HepG2 (cell line): ENCODE data around the gene CDRT4. TPM values are rescaled to one million over a fixed set of nuclear protein-coding genes. Genes with fewer than 3 reads are reported as not detected.

Source experiments
- ATAC-seq: fragments of 200-7000 bp; cut with Tn5 transposase; 3 replicates; pipeline ENCODE4 v1.9.1; 2020; ENCODE audit warnings: mild to moderate bottlenecking, moderate library complexity
- BruUV-seq: library from RNA; stranded (reverse); fragments of 400-500 nt; replicated peaks from 2 replicates; lab custom pipeline; 2021; lab: Mats Ljungman, UMichigan
- CTCF ChIA-PET: fragments of 300-600 bp; formaldehyde crosslinking; extraction: SDS; loops from one replicate; lab custom pipeline; 2021; ENCODE audit warnings: low total read pairs, inconsistent platforms, low intra/inter-chr PET ratio; lab: Yijun Ruan, JAX
- POLR2A ChIA-PET: fragments of 350-600 bp; sonication (Branson Sonifier 250); formaldehyde crosslinking; loops from one replicate; lab custom pipeline; 2020; ENCODE audit warnings: antibody characterized with exemption, inconsistent platforms; lab: Yijun Ruan, JAX
- DNase-seq: peaks from one replicate; pipeline ENCODE4 v3.0.0-alpha.2; 2015; ENCODE audit warnings: low spot score
- FAIRE-seq: peaks from 3 replicates; lab custom pipeline; 2011; peaks lifted over from hg19 to GRCh38; lab: Jason Lieb, UNC
- H2AFZ ChIP-seq: one replicate; pipeline ENCODE4 v1.6.1; 2011; ENCODE audit warnings: low read length, inconsistent platforms
- H3K27ac ChIP-seq: fragments of 300-600 bp; 3 replicates; pipeline ENCODE4 v1.8.0; 2011; ENCODE audit warnings: mixed run types, mild to moderate bottlenecking, mixed read lengths, low read length, inconsistent platforms; ENCODE audit not compliant: insufficient read depth; ENCODE audit errors: extremely low read length
- H3K27me3 ChIP-seq, 2 experiments: fragments of 200-600 bp in 1 of 2; 2 replicates in 1 of 2; 3 replicates in 1 of 2; pipeline versions ENCODE4 v1.6.0 to v1.8.0; 2011; ENCODE audit warnings: low read length in 2 of 2, mild to moderate bottlenecking in 2 of 2, moderate library complexity in 2 of 2, inconsistent platforms in 1 of 2; ENCODE audit not compliant: insufficient read depth in 2 of 2, control insufficient read depth in 1 of 2
- H3K36me3 ChIP-seq, 2 experiments: fragments of 200-600 bp in 1 of 2; replicated peaks in 1 of 2; 2 replicates in 1 of 2; 3 replicates in 1 of 2; pipeline versions ENCODE4 v1.5.1 to v1.8.0; 2011; ENCODE audit warnings: low read length in 2 of 2, inconsistent platforms in 1 of 2; ENCODE audit not compliant: insufficient read depth in 2 of 2, control insufficient read depth in 1 of 2
- H3K4me1 ChIP-seq: 2 replicates; pipeline ENCODE4 v1.5.1; 2012; ENCODE audit warnings: low read length, inconsistent platforms; ENCODE audit not compliant: insufficient read depth
- H3K4me2 ChIP-seq: 2 replicates; pipeline ENCODE4 v1.6.0; 2011; ENCODE audit warnings: low read depth, low read length, inconsistent platforms
- H3K4me3 ChIP-seq, 3 experiments: fragments of 200-600 bp in 1 of 3; sonication (generic), shearing (Covaris generic) in 1 of 3; replicated peaks in 1 of 3; 2 replicates each; pipeline ENCODE4 v1.5.1; 2011 to 2016; ENCODE audit warnings: low read length in 3 of 3, inconsistent platforms in 2 of 3, low read depth in 2 of 3, mild to moderate bottlenecking in 2 of 3, control low read depth in 1 of 3, mixed read lengths in 1 of 3; ENCODE audit not compliant: insufficient read depth in 1 of 3
- H3K79me2 ChIP-seq: one replicate; pipeline ENCODE4 v1.6.1; 2011; ENCODE audit warnings: low read length, inconsistent platforms; ENCODE audit not compliant: insufficient read depth
- H3K9ac ChIP-seq: 2 replicates; pipeline ENCODE4 v1.6.0; 2011; ENCODE audit warnings: mild to moderate bottlenecking, low read depth, low read length, inconsistent platforms; ENCODE audit not compliant: insufficient read depth
- H3K9me3 ChIP-seq: 2 replicates; pipeline ENCODE4 v1.5.1; 2012; ENCODE audit warnings: mild to moderate bottlenecking, low read length
- H4K20me1 ChIP-seq: 2 replicates; pipeline ENCODE4 v1.6.0; 2011; ENCODE audit warnings: inconsistent platforms, mild to moderate bottlenecking, low read length, moderate library complexity; ENCODE audit not compliant: insufficient read depth
- HNF4G ChIP-seq, 2 experiments: sonication (generic) in 1 of 2; formaldehyde crosslinking in 1 of 2; IDR thresholded peaks; 2 replicates each; pipeline versions ENCODE4 v1.4.0 to v1.6.1; 2011 to 2020; ENCODE audit warnings: borderline replicate concordance in 2 of 2, low read depth in 2 of 2, mild to moderate bottlenecking in 2 of 2, low read length in 1 of 2, missing genetic modification reagents in 1 of 2, moderate library complexity in 1 of 2
- IKZF5 ChIP-seq: IDR thresholded peaks from 2 replicates; pipeline ENCODE4 v1.6.1; 2018; ENCODE audit warnings: missing genetic modification reagents, mild to moderate bottlenecking, missing compliant biosample characterization
- PRDM15 ChIP-seq: sonication (generic); formaldehyde crosslinking; IDR thresholded peaks from 2 replicates; pipeline ENCODE4 v1.4.0; 2020; ENCODE audit warnings: missing genetic modification reagents
- PRMT3 ChIP-seq: sonication (generic); formaldehyde crosslinking; IDR thresholded peaks from 2 replicates; pipeline ENCODE4 v1.8.1; 2022; ENCODE audit warnings: low read depth, mild to moderate bottlenecking, moderate library complexity, missing genetic modification reagents, borderline replicate concordance
- RXRB ChIP-seq: IDR thresholded peaks from 2 replicates; pipeline ENCODE4 v1.6.1; 2016; ENCODE audit warnings: borderline replicate concordance, missing genetic modification reagents, missing compliant biosample characterization
- TGIF2 ChIP-seq: IDR thresholded peaks from 2 replicates; pipeline ENCODE4 v1.6.1; 2016; ENCODE audit warnings: control low read depth, missing compliant biosample characterization
- ZFX ChIP-seq: sonication (generic); formaldehyde crosslinking; IDR thresholded peaks from 2 replicates; pipeline ENCODE4 v1.4.0; 2020; ENCODE audit warnings: mild to moderate bottlenecking, low read depth, missing genetic modification reagents, moderate library complexity
- ZNF761 ChIP-seq: sonication (generic); formaldehyde crosslinking; conservative IDR thresholded peaks from 2 replicates; pipeline ENCODE4 v1.4.0; 2020; ENCODE audit warnings: mild to moderate bottlenecking, missing genetic modification reagents
- WGBS: methylation state at CpG from one replicate; pipeline ENCODE4 v1.1.6; 2017; ENCODE audit warnings: low lambda C conversion rate; 5-methylcytosine and 5-hydroxymethylcytosine counted together
- in situ Hi-C: cut with HindIII; loops from 2 replicates; pipeline ENCODE4 v1.10.0; 2017; ENCODE audit warnings: low pct_unique_long_range_greater_than_20kb; ENCODE audit not compliant: extremely low pct_ligation_motif_present
- intact Hi-C: fragments of 100-400 bp; cut with micrococcal nuclease; formaldehyde crosslinking; loops from one replicate; pipeline ENCODE4 v1.10.0; 2022; ENCODE audit not compliant: unreplicated experiment
- polyA plus RNA-seq, 8 experiments: library from polyadenylated mRNA; depleted of rRNA in 3 of 8; stranded (reverse) in 7 of 8; unstranded in 1 of 8; fragments of >200 nt; fragmentation: Illumina TruSeq in 4 of 8; extraction: Trizol in 4 of 8; gene quantifications; 2 replicates each; pipeline versions ENCODE4 v1.2.1 to v1.2.3, GENCODE V29; 2011 to 2016; ENCODE audit warnings: low read depth in 4 of 8, missing spikeins in 1 of 8, mixed read lengths in 1 of 8; ENCODE audit not compliant: insufficient read depth in 1 of 8
- total RNA-seq, 5 experiments: library from RNA; depleted of rRNA; stranded (reverse); fragments of >200 nt; fragmentation: Illumina TruSeq; extraction: Trizol; gene quantifications; 2 replicates each; pipeline ENCODE4 v1.2.3, GENCODE V29; 2016; ENCODE audit warnings: low read depth in 1 of 5

Gene CDRT4
- total and polyA plus RNA-seq, 2 of the 13 experiments (the other 11 are each of a cell fraction or from before 2014, with no cell fraction given): 5.8 to 12.1 TPM

GRCh38 chr17:15395091-15395490, 72.3 kb downstream of the CDRT4 start (continued):
- no peak for TF ChIP-seq IKZF5

GRCh38 chr17:15393414-15393813, 74.0 kb downstream of the CDRT4 start:
- CTCF ChIA-PET: no interaction called here
- no peak for ATAC-seq
- no peak overlapping the region for H3K9ac ChIP-seq

More at GRCh38 chr17:15393414-15393813, 74.0 kb downstream of the CDRT4 start:
- TF ChIP-seq PRDM15 (CRISPR knock-in tag) (no peak), HNF4G (IDR thresholded peaks at IDR 0.05; ENCODE audit: borderline replicate concordance, low read depth, low read length) (no peak), HNF4G (CRISPR knock-in tag; IDR thresholded peaks at IDR 0.05; ENCODE audit: borderline replicate concordance, low read depth) (no peak), TGIF2 (CRISPR knock-in tag) (no peak), RXRB (CRISPR knock-in tag) (no peak), ZFX (CRISPR knock-in tag) (no peak), ZNF761 (CRISPR knock-in tag) (no peak), PRMT3 (CRISPR knock-in tag) (no peak)
- Histone ChIP-seq H2AFZ (no peak overlapping the region), H3K27ac (no peak overlapping the region), H3K9me3 (no peaks in the 10 kb centered on the region), H3K36me3 (no peaks in the 10 kb centered on the region), H4K20me1 (no peaks in the 10 kb centered on the region), H3K79me2 (no peaks in the 10 kb centered on the region), H3K4me2 (no peak overlapping the region), H3K4me3 (no peak overlapping the region), H3K4me1 (0 out of 2 replicates have a peak, but pooled peaks cover under 1% of the 10 kb centered on the region), H3K27me3 (no peaks in the 10 kb centered on the region)
- in situ Hi-C loops (no loop called here), intact Hi-C loops (no loop called here)
- FAIRE-seq: no peak
- POLR2A ChIA-PET: no interaction called here
- DNase-seq: no peak
- 67% methylated on average over 7 of the region's 7 CpGs for WGBS
- no TSS peak for BruUV-seq
